ENCODE measurements around the gene GALNT8.

GRCh38 chr12:4810219-4810671 is 90.0 kb downstream of the GALNT8 start:
- TF ChIP-seq EZH2 (IDR thresholded peaks at IDR 0.05; ENCODE audit: borderline replicate concordance, low read depth, low read length, poor library complexity, severe bottlenecking), result no peak
- no peak for TF ChIP-seq CTCF (conservative IDR thresholded peaks at IDR 0.05; ENCODE audit: low read depth, low read length)

All from A673 (cell line).